Brain microvascular endothelial cell (primary cell): ENCODE results near the gene RHBDL3.

Experiments used
- DNase-seq: peaks from one replicate; pipeline ENCODE4 v3.0.0-alpha.2; 2020
- H3K27ac ChIP-seq: fragments of 250-450 bp; sonication (Bioruptor Pico); 2 replicates; pipeline ENCODE4 v1.5.1; 2020; ENCODE audit warnings: mild to moderate bottlenecking, moderate library complexity
- H3K27me3 ChIP-seq: fragments of 250-450 bp; sonication (Bioruptor Pico); replicated peaks from 2 replicates; pipeline ENCODE4 v1.5.1; 2020; ENCODE audit warnings: mild to moderate bottlenecking
- H3K36me3 ChIP-seq: fragments of 250-450 bp; sonication (Bioruptor Pico); replicated peaks from 2 replicates; pipeline ENCODE4 v1.5.1; 2020; ENCODE audit warnings: mild to moderate bottlenecking
- H3K4me3 ChIP-seq: 2 replicates; pipeline ENCODE4 v1.5.1; 2011; ENCODE audit warnings: low read depth, mild to moderate bottlenecking, control low read depth, low read length, moderate library complexity
- CTCF ChIP-seq: IDR thresholded peaks from 2 replicates; pipeline ENCODE4 v1.5.1; 2011; ENCODE audit warnings: low read depth, mild to moderate bottlenecking, moderate library complexity, low read length, control low read depth, inconsistent platforms; ENCODE audit errors: missing control alignments
- in situ Hi-C: cut with HindIII; loops from 2 replicates; pipeline ENCODE4 v1.10.0; 2017; ENCODE audit warnings: low sequenced_read_pairs, low pct_ligation_motif_present

The RHBDL3 gene

DNA sequence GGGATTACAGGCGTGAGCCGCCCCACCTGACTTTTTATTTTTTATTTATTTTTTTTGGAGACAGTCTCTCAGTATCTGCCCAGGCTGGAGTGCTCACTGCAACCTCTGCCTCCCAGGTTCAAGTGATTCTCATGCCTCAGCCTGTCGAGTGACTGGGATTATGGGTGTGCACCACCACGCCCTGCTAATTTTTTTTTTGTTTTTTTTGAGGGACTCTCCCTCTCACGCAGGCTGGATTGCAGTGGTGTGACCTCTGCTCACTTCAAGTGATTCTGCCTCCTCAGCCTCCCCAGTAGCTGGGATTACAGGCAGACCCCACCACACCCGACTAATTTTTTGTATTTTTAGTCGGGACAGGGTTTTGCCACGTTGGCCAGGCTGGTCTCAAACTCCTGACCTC, 92.0 kb downstream of the RHBDL3 start:
- Histone ChIP-seq H3K27ac (no peak overlapping the region), H3K36me3 (peaks cover 68% of the 10 kb centered on the region), H3K4me3 (no peak overlapping the region), H3K27me3 (no peaks in the 10 kb centered on the region)
- TF ChIP-seq CTCF = no peak
- in situ Hi-C loops = no loop called here
- DNase-seq = no peak

DNA sequence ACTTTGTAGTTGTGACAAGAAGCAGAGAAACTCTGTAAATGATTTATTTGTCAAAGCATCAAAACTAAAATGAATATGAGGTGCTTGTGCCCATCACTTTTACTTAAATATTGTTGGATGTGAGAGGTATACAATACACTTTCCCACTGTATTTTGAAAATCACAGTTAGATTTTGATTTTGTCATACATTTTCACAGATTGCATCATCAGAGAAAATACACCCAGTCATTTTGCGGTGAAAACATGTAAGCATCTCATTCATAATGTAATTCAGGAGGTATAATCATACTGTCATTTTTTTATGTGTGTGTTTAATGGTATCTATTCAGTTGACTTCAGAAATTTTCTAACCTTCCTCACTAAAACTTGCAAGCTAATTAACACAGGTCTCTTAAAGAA, 95.6 kb downstream of the RHBDL3 start:
- in situ Hi-C loops = no loop called here
- Histone ChIP-seq H3K27ac (no peak overlapping the region), H3K4me3 (no peak overlapping the region), H3K27me3 (no peaks in the 10 kb centered on the region), H3K36me3 (peaks cover 71% of the 10 kb centered on the region)
- TF ChIP-seq CTCF = no peak
- DNase-seq = no peak

GRCh38 chr17:32370426-32370825, 104.8 kb downstream of the RHBDL3 start:
- H3K27ac ChIP-seq = no peak overlapping the region
- no peaks in the 10 kb centered on the region for H3K27me3 ChIP-seq
- H3K36me3 ChIP-seq = peaks cover 90% of the 10 kb centered on the region
- TF ChIP-seq CTCF = no peak
- no peak overlapping the region for H3K4me3 ChIP-seq
- in situ Hi-C loops = no loop called here
- DNase-seq = no peak
